ENCODE measurements around the gene TMEM132A. TPM values are rescaled to one million over a fixed set of nuclear protein-coding genes. Genes with fewer than 3 reads are reported as not detected.

The TMEM132A gene
- total and polyA plus RNA-seq, 9 of the 15 experiments (the other 6 are each of a cell fraction or from before 2014, with no cell fraction given) = 0.04 to 1.1 (median 0.18) TPM; not detected in 4

GRCh38 chr11:60970369-60970774 lies 46.1 kb downstream of the TMEM132A start (continued):
- no peak for TF ChIP-seq E2F1 (CRISPR knock-in tag; IDR thresholded peaks at IDR 0.05)
- TF ChIP-seq JUN (IDR thresholded peaks at IDR 0.05; ENCODE audit: borderline replicate concordance, low read depth, low read length) = no peak
- no peak for TF ChIP-seq JUN (CRISPR knock-in tag; IDR thresholded peaks at IDR 0.05; ENCODE audit: borderline replicate concordance)
- TF ChIP-seq DEAF1 (CRISPR knock-in tag; IDR thresholded peaks at IDR 0.05) = peak; percentile 59
- 0 out of 4 replicates have a peak, but pooled peaks have one; percentile 32 to 38 for TF ChIP-seq MAZ (CRISPR knock-in tag; conservative IDR thresholded peaks at IDR 0.05 in 1 of 2, IDR thresholded peaks at IDR 0.05 in 1 of 2)
- no peak for TF ChIP-seq SMAD2 (IDR thresholded peaks at IDR 0.05; ENCODE audit: low read depth, low read length)
- TF ChIP-seq ZNF197 (CRISPR knock-in tag; IDR thresholded peaks at IDR 0.05; ENCODE audit: low read depth) = no peak
- TF ChIP-seq GTF2E2 (tag; IDR thresholded peaks at IDR 0.05) = no peak
- no peak for TF ChIP-seq ZNF12 (CRISPR knock-in tag; IDR thresholded peaks at IDR 0.05)
- TF ChIP-seq RFX5 (IDR thresholded peaks at IDR 0.05; ENCODE audit: low read depth, low read length) = no peak
- no peak for TF ChIP-seq GTF2B (IDR thresholded peaks at IDR 0.05; ENCODE audit: extremely low read depth, insufficient read length)
- TF ChIP-seq TCF7 (IDR thresholded peaks at IDR 0.05; ENCODE audit: borderline replicate concordance) = no peak
- no peak for TF ChIP-seq UBTF (IDR thresholded peaks at IDR 0.05; ENCODE audit: borderline replicate concordance in 1 of 2, low read depth in 2 of 2, low read length in 2 of 2)
- TF ChIP-seq CHCHD3 (CRISPR knock-in tag; IDR thresholded peaks at IDR 0.05) = no peak
- no peak for TF ChIP-seq HMG20B (CRISPR knock-in tag; IDR thresholded peaks at IDR 0.05)
